Stomach (tissue), 4 donors: Measurements from ENCODE around the gene HBQ1.

Source experiments
- CTCF ChIP-seq, 7 experiments: fragments of 450-650 bp in 4 of 7; fragments of 200-600 bp in 3 of 7; sonication (generic) in 3 of 7; IDR thresholded peaks; one replicate each; pipeline ENCODE4 v1.5.1; 2016 to 2019; ENCODE audit warnings: antibody characterized with exemption in 7 of 7, control low read depth in 2 of 7, mild to moderate bottlenecking in 1 of 7
- POLR2AphosphoS5 ChIP-seq, 3 donors: sonication (generic); formaldehyde crosslinking; IDR thresholded peaks; one replicate each; pipeline ENCODE4 v1.6.1; 2016; ENCODE audit warnings: antibody characterized with exemption in 3 of 3

- TF ChIP-seq POLR2AphosphoS5 (IDR thresholded peaks at IDR 0.05) (peak; percentile 93 to 99 (median 97)), CTCF (IDR thresholded peaks at IDR 0.05) (no peak)
Measured at GRCh38 chr16:228852-229730, 48.8 kb downstream of the HBQ1 start, which contains the start of gene LUC7L.
